AG09309 (cell line): ENCODE results near the gene PLCH2.

Source experiments
- DNase-seq: peaks from one replicate; pipeline ENCODE4 v3.0.0-alpha.2; 2010; ENCODE audit warnings: low read depth
- H3K4me3 ChIP-seq: 2 replicates; pipeline ENCODE4 v1.5.1; 2011; ENCODE audit warnings: mild to moderate bottlenecking, low read depth, low read length, moderate library complexity; ENCODE audit not compliant: control insufficient read depth
- TF ChIP-seq, protein P1 (sequence below): IDR thresholded peaks from 2 replicates; pipeline ENCODE4 v1.5.1; 2011; ENCODE audit warnings: mild to moderate bottlenecking, low read depth, low read length, inconsistent platforms; ENCODE audit not compliant: insufficient read depth, control insufficient read depth; ENCODE audit errors: missing control alignments

Gene PLCH2

DNA sequence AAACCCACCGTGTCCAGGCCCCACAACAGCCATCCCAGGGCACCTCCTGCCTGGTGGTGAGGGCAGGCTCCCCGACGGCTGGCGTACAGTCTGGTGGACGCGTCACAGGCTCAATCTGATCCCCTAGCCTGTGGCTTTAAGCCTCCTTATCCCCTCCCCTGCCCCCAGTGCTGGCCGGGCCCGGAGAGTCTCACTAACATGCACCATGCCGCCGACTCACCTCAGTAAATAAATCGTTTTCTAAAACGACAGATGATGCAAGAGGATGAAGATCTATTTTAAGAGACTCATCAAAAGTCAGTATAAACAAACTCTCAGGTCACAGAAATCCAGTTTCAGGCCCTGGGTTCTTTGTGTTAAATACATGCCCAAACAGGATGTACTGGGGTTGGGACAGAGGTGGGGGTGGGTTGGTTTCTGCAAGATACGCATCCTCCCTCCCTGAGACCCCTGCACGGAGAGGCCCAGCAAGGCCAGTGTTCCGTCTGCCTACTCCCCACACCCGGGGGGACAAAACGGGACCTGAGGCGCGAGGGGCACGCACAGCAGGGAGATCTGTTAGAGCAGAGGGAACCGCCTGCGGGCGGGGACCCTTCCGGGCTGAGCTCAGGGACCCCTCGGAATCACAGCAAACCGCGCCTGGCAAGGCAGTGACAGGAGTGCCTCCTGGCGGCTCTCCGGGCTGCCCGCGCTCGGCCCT is 47.3 kb downstream of the PLCH2 start:
- TF ChIP-seq, protein P1, sequence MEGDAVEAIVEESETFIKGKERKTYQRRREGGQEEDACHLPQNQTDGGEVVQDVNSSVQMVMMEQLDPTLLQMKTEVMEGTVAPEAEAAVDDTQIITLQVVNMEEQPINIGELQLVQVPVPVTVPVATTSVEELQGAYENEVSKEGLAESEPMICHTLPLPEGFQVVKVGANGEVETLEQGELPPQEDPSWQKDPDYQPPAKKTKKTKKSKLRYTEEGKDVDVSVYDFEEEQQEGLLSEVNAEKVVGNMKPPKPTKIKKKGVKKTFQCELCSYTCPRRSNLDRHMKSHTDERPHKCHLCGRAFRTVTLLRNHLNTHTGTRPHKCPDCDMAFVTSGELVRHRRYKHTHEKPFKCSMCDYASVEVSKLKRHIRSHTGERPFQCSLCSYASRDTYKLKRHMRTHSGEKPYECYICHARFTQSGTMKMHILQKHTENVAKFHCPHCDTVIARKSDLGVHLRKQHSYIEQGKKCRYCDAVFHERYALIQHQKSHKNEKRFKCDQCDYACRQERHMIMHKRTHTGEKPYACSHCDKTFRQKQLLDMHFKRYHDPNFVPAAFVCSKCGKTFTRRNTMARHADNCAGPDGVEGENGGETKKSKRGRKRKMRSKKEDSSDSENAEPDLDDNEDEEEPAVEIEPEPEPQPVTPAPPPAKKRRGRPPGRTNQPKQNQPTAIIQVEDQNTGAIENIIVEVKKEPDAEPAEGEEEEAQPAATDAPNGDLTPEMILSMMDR = no peak
- H3K4me3 ChIP-seq = no peak overlapping the region
- DNase-seq = no peak

DNA sequence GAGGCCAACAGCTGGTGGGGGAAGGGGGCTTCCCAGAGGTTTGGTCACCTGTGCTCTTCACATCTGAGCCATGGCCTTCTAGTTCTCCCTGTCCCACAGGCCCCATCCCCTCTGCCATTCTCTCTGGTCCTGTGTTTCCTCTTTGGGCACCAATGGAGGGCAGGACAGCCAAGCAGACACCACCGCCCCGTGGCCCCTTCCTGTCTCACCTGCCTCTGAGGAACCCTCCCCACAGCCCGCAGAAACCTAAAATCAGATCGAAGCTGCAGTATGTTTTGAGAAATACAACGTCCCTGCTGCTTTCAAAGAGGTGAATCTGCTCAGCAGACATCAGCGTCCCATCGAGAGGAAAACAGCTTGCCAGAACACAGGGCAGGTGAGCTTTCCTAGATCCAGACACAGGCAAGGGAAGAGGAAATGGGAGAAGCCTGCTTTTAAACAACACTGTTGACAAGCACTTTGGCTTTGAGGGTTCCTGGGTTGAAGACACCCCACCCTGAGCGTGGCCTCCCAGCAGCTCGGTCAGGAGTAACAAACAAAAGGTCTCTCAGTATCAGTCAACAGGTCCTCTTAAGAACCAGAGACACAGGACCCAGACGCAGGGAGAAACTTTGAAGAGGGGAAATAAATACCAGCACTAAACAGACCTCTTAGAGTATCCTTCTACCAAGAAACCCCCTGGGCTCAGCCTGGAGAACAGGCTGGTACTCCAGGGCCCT is 48.0 kb downstream of the PLCH2 start:
- no peak for DNase-seq
- H3K4me3 ChIP-seq = no peak overlapping the region
- TF ChIP-seq, protein P1 = no peak

DNA sequence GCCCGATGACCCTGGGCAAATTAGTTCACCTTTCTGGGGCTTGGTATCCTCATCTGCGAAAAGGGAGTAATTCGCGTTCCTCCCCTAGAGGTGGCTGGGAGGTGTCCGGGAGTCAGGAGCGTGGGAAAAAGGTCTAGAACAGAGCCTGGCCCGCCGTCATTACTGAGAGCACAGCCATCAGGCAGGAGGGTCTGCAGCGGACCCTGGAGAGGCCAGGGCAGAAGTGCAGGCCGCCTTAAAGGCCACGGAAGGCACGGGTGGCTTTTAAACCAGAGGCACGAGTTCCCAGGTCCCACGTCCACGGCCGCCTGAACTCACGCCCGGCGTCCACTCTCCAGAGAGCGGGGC is 49.5 kb downstream of the PLCH2 start:
- peak overlapping the region; percentile 77 for H3K4me3 ChIP-seq
- TF ChIP-seq, protein P1 = no peak

DNA sequence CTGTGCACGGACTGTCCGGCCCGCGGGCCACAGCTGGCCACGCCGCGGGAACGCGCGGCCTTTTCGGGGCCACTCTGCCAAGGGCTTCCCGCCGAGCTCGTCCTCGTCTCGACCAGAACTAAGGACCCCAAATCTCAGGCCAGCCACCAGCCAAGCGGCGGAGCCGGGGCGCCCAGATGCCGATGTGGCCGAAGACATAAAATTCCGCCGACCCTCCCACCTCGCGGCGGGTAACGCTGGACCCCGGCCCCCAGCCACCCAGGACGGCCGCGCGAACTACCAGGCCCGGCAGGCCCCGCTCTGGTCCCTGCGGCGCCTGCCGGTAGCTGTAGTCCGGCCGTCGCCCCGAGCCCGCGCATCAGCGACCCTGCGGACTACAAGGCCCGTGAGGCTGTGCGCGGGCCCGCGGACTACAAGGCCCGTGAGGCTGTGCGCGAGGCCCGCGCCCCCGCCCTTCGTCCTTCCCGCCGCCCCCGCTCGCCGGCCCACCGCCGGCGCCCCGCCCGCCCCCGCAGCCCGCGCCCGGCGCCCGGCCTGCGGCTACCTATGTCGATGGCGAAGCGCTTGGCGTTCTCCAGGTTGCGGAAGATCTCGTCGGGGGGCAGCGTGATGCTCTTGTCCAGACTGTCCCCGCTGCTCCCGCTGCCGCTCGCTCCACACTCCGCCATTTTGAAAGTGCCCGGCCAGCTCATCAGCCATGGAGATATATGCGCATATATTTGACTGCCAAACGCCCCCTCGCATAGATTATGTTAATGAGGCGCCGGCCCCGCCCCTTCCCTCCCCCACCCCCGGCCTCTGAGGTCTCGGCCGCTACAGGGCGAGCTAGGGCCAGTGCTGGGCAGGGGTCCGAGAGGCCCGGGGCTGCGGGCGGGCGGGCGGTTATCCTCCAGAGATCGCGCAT is 50.1 kb downstream of the PLCH2 start, which contains the start of gene PANK4:
Gene PANK4, minus strand, starts transcription at position 677 of the 904 bp plus-strand sequence. Its CDS starts 9 bp downstream, at position 668.
- TF ChIP-seq, protein P1 = no peak
- peak within 1 kb of the TSS; percentile 77 for H3K4me3 ChIP-seq
- DNase-seq = peak; percentile 68

More for the DNA sequence above, 49.5 kb downstream of the PLCH2 start:
- DNase-seq = no peak

DNA sequence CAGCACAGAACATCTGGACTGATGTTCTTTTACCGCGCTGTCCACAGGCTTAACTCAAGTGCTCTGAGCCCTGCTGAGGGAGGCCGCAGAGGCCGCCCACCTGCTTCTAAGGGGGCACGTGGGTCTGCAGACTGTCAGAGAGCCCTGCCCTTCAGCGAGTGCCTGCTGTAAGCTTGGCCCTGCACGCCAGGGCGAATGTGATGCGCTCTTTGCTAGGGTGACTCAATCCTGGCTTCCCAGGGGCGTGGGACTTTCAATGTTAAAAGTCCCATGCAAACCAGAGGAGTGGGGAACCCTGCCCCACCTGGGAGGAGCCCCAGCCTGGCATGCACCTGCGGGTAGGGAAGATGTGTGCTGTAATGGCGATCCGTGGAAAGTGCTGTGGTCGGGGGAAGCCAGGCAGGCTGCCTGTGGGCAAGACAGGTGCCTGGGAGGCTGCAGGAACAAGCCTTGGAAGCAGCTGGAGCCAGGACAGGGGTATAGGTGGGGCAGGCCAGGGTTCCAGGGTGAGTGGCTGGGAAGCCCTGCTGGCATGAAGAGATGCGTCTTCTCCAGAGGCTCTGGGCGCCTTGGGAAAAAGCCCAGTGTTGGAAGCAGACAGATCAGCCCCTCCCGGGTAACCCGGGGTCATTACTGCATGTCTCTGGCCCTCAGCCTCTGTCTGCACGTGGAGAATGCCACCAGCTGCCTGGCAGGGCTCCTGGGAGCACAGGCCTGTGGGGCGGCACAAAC is 50.9 kb downstream of the PLCH2 start:
- no peak for DNase-seq
- TF ChIP-seq, protein P1 = no peak
- H3K4me3 ChIP-seq = peak overlapping the region; percentile 54

DNA sequence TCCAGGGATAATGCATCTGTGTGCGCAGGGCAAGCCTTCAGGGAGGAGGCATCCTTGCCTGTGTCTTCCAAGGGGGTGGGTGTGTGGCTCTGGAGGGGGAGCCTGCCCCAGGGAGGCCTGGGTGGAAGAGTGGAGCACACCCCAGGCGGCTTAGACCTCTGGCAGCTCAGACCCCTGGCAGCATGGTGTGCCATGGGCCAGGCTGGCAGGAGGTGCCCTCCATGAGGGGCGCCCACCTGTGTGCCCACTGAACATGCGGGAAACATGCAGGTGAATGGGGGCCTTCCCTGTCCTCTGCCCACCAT is 51.4 kb downstream of the PLCH2 start:
- H3K4me3 ChIP-seq = no peak overlapping the region
- TF ChIP-seq, protein P1 = no peak

More for the DNA sequence above, 51.4 kb downstream of the PLCH2 start:
- no peak for DNase-seq
